Myometrial cell (primary cell): ENCODE data around the gene RAD51AP2. TPM values are rescaled to one million over a fixed set of nuclear protein-coding genes. Genes with fewer than 3 reads are reported as not detected.

Experiments used
- total RNA-seq: library from RNA; depleted of rRNA; stranded (reverse); fragments of >200 nt; gene quantifications from 2 replicates; pipeline ENCODE4 v1.2.3, GENCODE V29; 2015

RAD51AP2 gene
- total RNA-seq: not detected in 2 replicates

DNA sequence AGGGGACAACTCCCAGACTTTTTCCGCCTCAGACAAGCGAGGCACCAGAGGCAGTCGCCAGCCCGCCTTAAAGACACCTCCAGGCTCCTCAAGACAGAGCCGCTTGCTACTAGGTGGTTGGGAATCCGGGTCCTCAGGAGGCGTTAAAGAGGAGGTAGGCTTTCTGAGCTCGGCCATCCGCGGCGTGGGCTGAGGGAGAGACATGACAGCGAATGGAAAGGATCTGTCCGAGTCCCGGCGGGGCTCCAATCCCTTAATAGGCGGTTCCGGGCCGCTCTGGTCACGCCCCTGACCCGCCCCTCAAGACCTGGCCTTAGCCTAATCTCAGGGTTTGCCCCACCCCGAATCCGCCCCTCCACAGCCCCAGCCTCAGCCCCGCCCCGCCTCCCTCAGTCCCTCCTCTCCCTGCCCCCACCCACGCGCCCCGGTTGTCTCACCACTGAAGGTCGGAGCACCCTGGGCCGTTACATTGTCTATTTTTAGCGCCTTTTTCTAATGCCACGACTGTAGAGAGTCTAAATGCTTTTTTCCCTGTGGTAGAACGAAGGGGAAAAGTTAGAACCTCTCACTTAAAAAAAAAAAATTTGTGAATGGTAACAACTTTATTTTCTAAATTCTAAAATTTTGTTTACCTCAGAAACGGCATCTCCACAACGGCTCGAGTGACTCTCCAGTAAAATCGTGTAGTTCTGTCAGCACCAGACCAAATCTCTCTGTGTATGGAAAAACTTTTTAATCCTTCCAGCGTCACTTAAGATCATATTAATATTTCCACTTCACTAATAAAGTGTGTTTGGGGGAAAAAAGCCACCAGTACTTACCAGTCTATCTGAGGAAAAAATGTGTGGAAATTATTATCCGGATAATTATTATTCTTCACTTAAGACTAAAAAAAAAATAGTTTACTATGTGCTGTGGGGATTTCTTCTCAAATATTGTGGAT lies at the start of gene RAD51AP2:
Gene RAD51AP2, minus strand, starts transcription at position 229 of the 943 bp plus-strand sequence. Its CDS starts 25 bp downstream, at position 204.

DNA sequence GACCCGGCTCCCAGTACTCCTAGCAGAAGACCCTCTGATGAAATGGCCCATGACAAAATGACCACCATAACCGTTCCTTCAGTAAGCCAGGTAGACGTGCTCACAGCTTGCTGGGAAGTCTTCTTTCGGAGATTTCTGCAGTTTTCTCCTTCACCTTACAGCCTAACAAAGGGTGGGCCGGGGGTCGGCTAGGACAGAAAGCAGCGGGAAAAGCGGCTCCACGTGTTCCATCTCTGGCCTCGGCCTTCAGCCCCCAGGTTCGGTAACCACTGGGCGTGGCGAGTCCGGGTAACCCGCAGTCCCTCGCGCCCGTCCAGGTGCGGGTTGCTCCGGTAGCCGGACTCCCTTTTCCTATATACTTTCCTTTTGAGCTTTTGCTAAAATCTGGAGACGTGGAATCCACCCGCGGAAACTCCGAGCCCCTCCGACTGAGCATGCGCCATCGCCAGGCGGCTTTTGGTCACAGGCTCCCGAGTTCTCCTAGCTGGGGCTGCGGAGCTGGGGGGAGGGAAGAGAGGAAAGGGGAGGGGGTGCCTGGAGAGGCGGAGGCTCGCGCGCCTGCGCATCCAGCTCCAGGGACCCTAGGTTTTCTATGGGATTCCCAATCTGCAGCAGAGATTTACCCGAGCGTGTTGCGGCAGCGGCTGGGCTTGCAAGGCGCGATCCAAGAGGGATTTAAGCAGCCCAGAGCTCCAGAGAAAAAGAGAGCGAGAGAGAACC lies 22.0 kb upstream of the RAD51AP2 start, which contains the start of gene VSNL1:
Gene VSNL1, plus strand, starts transcription at position 604 of the 720 bp plus-strand sequence. CDS start 51,379 bp downstream, outside the sequence.

Other genes starting within 250 kb of the RAD51AP2 start
- not detected in 2 replicates for gene VSNL1, start 22.3 kb upstream of the RAD51AP2 start, total RNA-seq
- 14.5 and 15.0 TPM in 2 replicates for gene SMC6, start 235.4 kb upstream of the RAD51AP2 start, total RNA-seq
- 6.6 and 8.0 TPM in 2 replicates for gene GEN1, start 235.7 kb upstream of the RAD51AP2 start, total RNA-seq